HTERT RPE-1 (cell line): ENCODE measurements around the gene RHOJ.
"Not testable (repeated sequence)": the region's sequence is repeated elsewhere in the genome, so short reads cannot be mapped to it uniquely, and the experiment has no call there.

Experiments used
- in situ Hi-C: fragments of 300-500 bp; cut with MboI; formaldehyde crosslinking; loops from 4 replicates; pipeline ENCODE4 v1.14.3; 2020; ENCODE audit warnings: low sequenced_read_pairs

Gene RHOJ

GRCh38 chr14:63266106-63266505 lies 61.9 kb downstream of the RHOJ start:
- in situ Hi-C loops: no loop called here

GRCh38 chr14:63267171-63267570 lies 62.9 kb downstream of the RHOJ start:
- in situ Hi-C loops: no loop called here

GRCh38 chr14:63268771-63269170 lies 64.5 kb downstream of the RHOJ start:
- in situ Hi-C loops: no loop called here

DNA sequence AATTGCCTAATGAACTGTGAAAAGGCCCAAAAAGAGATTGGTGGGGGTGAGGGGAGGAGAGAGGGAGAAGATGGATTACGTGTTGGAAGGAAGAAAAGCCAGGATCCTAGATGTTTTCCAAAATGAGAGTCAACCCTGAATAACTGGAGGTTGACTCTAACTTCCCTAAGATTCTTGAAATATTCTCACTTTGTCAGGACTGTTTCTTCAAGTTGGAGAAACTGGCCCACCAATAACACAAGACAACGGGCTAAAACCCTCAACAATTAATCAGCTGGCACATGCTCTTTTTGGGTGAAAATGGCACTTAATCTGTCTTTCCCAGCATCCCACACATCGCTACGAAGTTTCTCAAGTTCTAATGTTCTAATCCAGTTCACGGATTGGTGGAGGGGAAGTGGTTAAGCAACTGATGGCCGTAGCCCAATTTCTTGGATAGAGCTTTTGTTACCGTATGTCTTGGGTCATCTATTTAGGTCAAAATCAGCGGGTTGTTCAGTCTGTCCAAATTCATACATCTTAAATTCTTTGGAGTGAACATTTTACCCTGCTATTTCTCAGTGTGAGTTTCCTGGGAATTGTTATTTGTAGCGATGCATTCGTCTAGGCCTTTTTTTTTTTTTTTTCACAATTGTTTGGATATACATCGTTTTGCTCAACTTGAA lies 65.5 kb downstream of the RHOJ start:
- in situ Hi-C loops: no loop called here

- in situ Hi-C loops: no loop called here
Observed at GRCh38 chr14:63273129-63273528, 68.9 kb downstream of the RHOJ start.

- in situ Hi-C loops: no loop called here
Observed at GRCh38 chr14:63273717-63274655, 69.7 kb downstream of the RHOJ start.

GRCh38 chr14:63275611-63276010 lies 71.4 kb downstream of the RHOJ start:
- in situ Hi-C loops: no loop called here

- in situ Hi-C loops: no loop called here
Observed at GRCh38 chr14:63276016-63276415, 71.8 kb downstream of the RHOJ start.

DNA sequence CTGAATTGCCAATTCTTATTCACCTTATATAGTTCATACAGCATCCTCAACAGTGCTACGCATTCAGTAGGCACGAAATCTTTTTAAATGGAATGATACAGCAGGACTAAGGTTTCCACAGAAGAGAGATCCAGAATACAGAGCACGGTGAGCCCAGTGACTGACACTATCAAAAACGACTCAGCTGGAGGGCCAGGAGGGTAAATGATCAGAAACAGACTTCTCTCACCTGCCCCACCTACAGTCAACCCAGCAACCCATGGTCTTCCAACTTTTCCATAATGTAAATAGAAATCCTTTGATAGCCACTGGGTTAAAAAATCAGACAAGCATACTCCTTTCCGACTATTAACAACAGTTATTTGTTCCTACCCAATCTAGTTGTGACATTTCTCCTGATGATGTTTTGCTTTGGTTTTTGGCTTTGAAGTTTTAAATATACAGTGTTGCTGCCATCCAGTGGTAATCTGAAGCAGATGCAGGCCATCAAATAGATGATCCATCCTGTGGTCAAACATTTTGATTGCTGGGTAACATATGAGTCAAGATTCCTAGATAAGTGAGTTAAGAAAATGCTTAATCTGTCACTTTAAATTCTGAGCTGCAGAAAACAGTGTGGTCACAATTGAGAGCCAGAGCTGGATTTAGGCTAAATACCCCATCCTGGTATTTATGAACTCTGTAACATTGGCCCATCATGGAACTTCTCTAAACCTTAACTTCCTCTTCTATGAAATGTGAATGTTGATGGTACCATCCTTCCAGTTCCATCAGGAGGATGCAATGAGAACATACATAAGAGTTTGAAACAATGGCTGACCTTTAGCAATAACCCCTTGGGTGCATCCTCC lies 72.5 kb downstream of the RHOJ start:
- in situ Hi-C loops: no loop called here

DNA sequence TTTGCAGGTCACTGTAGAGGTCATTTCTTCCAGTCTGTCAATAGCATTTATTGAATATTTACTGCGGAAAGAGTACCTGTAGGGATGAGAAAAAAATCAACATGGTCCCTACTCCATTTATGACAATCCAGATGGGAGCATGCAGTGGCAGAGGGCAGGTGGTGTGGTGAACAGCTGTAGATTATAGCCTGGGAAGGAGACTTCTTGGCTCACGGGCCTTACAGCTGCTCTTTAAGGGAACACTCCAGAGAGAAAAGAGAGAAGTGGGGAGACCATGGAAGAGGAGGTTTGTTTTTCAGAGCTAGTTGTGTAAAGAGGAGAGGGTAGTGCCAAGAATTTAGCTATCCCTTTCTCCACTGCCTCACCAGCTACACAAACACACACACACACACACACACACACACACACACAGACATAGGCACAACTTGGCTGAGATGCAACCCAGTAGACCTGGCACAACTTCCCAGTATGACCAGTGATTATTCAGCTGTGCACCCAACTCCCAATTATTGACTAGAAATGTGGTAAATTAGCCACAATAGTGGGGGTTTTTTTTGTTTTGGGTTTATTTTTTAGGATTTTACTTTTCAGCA lies 73.4 kb downstream of the RHOJ start:
- in situ Hi-C loops: no loop called here

DNA sequence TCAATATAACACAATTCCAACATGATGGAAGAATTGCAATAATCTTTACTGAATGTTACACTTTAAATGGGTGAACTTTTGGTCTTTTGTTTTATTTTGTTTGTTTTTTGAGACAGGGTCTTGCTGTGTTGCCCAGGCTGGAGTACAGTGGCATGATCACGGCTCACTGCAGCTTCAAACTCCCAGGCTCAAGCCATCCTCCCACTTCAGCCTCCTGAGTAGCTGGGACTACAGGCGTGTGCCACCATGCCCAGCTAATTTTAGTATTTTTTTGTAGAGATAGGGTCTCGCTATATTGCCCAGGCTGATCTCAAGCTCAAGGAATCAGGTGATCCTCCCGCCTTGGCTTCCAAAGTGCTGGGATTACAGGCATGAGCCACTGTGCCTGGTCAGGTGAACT lies 75.7 kb downstream of the RHOJ start:
- in situ Hi-C loops: not testable (repeated sequence)

- in situ Hi-C loops: no loop called here
Observed at GRCh38 chr14:63282997-63283883, 79.0 kb downstream of the RHOJ start.

DNA sequence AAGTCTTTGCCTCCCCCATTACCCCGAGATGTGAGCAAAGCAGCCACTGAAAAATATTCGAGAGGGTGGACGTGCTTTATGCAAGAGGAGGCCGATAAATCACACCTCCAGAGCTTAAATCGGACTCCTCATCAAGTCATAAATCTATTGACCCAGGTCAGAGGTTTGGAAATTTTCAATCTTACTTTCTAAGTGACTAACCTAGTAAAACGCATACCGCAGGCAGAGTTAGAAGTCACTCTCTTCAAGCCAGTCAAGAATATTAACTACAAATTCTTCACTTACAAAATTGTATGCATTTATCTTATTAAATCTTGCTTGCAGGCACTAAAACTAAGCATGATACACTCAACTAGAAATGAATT lies 79.6 kb downstream of the RHOJ start:
- in situ Hi-C loops: no loop called here

DNA sequence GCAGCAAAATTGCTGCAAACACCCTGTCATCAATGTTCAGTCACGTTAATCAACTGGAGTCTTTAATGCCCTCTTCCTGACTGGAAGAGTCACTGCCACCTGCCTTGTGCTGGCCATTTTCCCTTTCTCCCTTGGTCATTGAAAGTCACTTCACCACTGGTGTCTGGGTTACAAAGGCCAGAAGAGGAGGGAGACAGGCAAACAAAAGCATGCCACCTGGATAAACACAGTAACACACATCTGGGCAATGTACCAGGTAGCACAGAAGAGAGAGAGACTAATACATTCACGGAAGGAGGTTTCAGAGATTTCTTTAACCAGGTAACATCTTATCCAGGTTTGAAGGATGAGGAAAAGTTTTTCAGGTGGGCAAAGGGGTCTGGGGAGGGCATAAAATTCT lies 81.8 kb downstream of the RHOJ start:
- in situ Hi-C loops: no loop called here

- in situ Hi-C loops: no loop called here
Observed at GRCh38 chr14:63287666-63288483, 83.6 kb downstream of the RHOJ start.

- in situ Hi-C loops: no loop called here
Observed at GRCh38 chr14:63288853-63289252, 84.6 kb downstream of the RHOJ start.

DNA sequence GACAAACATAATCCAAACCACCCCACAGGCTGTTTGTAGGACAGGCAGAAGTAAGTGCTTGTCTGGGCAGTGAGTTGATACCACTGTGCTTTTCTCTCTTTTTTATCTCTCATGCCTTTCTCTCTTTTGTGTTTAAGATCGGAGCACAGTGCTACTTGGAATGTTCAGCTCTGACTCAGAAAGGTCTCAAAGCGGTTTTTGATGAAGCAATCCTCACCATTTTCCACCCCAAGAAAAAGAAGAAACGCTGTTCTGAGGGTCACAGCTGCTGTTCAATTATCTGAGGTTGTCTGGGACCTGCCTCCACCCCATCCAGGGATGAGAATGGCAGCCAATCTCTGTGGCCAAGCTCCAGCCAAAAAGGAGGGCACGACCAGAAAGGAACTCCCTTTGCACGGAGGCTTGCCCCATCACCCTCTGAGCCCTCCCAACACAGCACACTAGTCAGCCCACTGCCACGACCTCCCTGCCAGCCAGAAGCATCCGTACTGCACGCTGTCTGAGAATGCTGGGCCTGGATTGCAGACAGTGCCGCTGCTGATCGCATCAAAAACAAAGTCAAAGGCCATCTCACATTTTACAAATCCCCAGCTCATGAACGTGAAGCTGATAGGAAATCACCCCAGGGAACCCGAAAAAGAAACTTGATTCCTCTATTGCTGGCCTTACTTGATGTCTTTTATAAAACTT lies 86.6 kb downstream of the RHOJ start:
- in situ Hi-C loops: no loop called here

DNA sequence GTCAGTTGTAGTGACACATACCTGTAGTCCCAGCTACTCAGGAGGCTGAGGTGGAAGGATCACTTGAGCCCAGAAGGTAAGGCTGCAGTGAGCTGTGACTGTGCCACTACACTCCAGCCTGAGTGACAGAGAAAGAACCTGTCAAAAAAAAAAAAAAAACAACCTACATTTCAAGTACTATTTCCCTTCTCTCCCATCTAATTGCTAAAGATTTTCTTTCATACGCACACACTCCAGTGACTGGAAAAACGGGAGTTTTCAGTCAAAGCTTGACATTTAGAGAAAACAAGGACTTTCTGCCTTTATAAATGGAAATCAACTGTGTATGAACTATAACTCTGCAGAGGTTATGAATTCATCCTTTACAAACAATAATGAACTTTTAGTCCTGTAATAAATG lies 88.6 kb downstream of the RHOJ start:
- in situ Hi-C loops: no loop called here

DNA sequence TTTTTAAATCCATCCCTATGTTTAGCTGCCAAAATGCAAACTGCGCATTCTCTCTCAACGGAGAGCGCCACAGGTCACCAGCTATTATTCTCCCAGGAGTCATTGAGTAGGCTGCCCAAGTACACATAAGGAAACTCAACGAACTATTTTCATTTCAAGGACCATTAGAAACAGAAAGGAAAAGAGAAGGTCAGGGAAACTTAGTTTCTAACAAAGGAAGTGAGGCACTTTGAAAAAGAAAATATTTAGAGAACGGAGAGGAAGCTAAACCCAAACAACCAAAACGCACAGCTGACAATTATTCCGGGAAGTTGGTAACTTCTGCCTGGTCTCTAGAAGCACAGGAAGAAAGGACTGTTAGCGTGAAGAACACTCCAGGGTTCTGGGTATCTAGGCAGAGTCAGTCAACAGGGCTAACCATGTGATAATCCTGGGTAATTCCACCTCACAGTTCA lies 91.0 kb downstream of the RHOJ start:
- in situ Hi-C loops: no loop called here
